NOMO-1 treated with dmso at 0.1 percent for 144 hours (cell line): ENCODE measurements around the gene SCYL3.
A peak's percentile ranks its signal among the peaks of the same experiment; 100 is the strongest.
"Not testable (repeated sequence)": the region's sequence is repeated elsewhere in the genome, so short reads cannot be mapped to it uniquely, and the experiment has no call there.

Experiments
- DNase-seq: peaks from one replicate; lab custom pipeline; 2025; ENCODE audit not compliant: unreplicated experiment; lab: John Stamatoyannopoulos, UW

SCYL3 gene, protein sequence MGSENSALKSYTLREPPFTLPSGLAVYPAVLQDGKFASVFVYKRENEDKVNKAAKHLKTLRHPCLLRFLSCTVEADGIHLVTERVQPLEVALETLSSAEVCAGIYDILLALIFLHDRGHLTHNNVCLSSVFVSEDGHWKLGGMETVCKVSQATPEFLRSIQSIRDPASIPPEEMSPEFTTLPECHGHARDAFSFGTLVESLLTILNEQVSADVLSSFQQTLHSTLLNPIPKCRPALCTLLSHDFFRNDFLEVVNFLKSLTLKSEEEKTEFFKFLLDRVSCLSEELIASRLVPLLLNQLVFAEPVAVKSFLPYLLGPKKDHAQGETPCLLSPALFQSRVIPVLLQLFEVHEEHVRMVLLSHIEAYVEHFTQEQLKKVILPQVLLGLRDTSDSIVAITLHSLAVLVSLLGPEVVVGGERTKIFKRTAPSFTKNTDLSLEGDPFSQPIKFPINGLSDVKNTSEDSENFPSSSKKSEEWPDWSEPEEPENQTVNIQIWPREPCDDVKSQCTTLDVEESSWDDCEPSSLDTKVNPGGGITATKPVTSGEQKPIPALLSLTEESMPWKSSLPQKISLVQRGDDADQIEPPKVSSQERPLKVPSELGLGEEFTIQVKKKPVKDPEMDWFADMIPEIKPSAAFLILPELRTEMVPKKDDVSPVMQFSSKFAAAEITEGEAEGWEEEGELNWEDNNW

DNA sequence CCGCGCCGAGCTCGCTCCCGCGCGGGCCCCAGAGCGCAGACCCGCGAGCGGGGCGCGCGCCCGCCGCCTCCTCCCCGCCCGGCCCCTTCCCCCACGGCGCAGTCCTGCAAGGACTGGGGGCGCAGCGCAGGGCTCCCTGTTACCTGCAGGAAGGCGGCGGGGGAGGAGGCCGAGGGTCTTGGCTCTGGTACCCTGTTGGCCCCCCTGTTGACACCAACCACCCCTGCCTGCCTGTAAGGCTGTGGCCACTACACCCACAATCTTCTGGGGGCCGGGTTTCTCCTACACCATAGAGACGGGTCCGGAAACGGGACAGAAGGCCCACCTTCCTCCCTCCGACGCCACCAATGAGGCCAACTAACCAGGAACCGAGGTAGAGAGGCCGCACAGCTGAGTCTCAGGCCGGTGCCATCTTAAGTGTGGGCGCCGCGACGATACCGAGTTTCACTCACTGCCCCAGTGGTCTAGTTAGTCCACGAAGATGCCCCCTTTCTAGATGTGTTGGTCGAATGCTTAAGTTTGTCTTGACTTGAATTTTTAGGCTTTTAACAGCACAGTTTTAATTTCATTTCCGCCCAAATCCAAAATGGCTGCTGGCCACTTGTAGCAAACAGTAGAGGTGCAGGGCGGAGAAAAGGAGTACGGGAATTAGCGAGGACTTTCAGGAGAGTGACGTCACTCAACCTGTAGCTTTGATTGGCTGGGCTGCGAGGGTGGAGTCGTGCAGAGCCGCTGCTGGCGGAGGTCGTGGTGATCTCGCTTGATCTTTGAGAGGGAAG lies at the start of gene SCYL3:
Gene SCYL3, minus strand, starts transcription at position 252 of the 779 bp plus-strand sequence. CDS start 5,056 bp downstream, outside the sequence.
- peak; percentile 94 for DNase-seq

DNA sequence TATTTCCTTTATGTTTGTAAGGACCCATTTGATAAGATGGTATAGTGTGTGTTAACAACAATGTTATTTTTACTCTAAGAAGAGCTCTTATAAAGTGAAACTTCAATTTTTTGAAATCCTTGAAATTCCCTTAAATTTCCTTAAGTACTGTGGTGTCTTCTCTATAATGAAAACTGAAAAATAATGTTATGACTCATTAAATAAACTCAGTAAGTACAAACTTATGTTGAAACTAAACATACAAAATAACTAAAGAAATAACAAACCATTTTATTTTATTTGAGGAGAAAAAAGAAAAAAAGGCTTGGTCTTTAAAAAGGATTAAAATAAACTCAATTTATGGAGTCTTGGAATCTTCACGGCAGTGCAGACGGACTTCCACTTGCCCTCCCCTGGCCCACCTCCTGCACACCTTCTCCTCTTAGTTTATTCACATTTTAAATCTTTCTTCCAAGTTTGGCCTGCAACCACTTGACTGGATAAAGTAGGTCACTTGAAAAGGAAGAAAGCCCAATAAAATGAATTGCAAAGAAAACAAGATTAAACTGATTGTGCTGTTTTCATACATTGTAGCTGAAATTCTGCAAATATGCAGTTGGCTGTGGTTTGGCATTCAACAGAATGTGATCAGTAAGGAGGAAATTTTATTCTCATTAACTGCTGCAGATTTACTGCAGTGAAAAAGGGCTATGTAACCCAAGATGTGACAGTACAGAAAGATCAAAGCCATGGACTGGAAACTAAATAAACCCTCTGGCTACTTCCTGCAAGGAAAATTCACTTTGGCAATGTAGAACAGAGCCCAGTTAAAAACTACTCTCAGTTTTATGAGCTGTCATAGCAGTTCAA lies 48.5 kb upstream of the SCYL3 start:
- DNase-seq: no peak

- DNase-seq: no peak
Observed at GRCh38 chr1:169933984-169934725, 40.5 kb upstream of the SCYL3 start.

GRCh38 chr1:169931795-169932231 lies 38.1 kb upstream of the SCYL3 start:
- DNase-seq: no peak

- no peak for DNase-seq
Observed at GRCh38 chr1:169929210-169929526, 35.5 kb upstream of the SCYL3 start.

DNA sequence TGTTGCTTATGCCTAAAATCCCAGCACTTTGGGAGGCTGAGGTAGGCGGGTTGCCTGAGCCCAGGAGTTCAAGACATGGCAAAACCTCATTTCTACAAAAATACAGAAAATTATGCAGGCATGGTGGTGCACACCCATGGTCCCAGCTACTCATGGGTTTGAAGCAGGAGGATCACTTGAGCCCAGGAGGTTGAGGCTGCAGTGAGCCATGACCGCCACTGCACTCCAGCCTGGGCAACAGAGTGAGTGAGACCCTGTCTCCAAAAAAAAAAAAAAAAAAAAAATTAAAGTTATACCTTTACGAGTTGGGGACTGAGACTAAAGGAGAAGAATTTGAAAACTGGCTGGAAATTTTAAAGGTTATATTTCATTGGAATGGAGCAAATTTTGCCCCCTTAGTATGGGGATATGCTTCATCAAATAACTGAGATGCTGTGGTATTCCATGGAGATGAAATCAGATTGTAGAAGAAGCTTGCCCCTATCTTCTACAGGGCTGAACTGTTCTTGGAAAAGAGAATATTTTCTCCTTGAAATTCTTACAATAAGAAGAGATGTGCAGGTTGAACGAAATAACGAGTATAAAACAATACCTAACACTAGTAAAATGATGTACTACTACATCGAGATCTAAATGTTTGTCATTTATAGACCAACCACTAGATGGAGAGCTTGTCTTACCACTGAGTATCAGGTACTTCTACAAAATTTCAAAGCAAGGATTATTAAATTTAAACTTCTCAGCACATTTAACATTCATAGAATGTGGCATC lies 34.9 kb upstream of the SCYL3 start:
- DNase-seq: peak; percentile 6

GRCh38 chr1:169925505-169926482 lies 32.1 kb upstream of the SCYL3 start:
- DNase-seq: no peak

DNA sequence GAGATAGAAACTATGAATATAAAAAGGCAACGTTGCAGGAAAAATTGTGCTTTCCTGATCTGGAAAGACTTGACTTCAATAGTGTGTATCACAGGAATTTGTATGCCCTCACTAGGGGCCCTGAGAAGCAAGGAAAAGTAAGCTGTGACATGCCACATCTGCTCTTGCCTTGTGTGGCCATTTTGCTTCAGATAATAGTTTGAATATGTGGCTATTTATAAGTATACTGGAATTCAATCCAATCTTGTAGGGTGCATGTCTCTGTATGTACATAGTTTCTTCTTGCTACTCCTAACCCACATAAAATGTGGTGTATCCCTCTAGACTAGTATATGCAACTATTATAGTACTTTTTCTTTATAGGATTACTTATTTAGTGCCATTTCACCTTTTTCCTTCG lies 31.1 kb upstream of the SCYL3 start:
- DNase-seq: no peak

- DNase-seq: no peak
Observed at GRCh38 chr1:169924063-169924462, 30.4 kb upstream of the SCYL3 start.

DNA sequence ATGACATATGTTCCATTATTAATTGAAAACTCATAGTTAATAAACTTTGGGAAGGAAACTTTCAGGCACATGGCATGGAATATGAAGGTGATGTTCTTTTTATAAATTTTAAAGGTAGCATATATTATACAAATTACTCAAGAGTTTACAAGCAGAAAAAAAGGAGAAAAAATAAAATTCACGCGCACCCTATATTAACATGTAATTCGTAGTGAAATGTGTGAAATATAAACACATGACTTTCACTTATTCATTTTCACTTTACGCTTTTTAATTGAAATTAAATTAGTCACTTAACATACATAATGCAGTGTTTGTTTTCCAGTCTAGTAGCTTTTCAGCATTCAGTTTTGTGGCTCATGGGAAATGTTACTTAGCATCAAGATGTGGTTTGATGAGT lies 27.4 kb upstream of the SCYL3 start:
- no peak for DNase-seq

DNA sequence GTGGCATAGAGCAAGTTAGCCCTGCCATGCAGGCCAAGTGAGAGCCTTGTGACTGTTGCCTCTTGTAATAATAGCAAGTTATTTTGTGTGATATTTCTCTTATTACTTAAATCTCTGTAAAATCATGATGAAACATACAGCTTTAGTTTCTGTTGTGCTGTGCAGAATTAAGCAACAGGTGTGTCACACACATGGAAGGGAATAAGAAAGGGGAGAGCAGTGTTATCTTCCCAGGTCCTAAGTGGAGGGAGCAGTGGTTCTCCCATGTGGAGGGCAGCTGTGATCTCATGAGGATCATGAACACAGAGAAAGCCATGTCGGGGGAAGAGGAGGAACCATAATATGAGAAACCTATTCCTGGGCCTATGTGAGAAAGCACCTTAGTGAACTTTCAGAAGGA lies 25.2 kb upstream of the SCYL3 start:
- no peak for DNase-seq

DNA sequence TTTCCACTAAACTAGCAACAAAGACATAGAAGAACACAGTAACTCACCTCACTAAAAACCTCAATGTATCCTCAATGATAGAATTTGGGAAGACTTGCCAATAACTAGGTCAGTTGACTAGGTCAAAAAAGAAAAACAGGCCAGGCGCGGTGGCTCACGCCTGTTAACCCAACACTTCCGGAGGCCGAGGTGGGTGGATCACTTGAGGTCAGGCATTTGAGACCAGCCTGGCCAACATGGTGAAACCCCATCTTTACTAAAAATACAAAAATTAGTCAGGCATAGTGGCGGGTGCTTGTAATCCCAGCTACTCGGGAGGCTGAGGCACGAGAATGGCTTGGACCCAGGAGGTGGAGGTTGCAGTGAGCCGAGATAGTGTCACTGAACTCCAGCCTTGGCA lies 24.5 kb upstream of the SCYL3 start:
- DNase-seq: not testable (repeated sequence)

DNA sequence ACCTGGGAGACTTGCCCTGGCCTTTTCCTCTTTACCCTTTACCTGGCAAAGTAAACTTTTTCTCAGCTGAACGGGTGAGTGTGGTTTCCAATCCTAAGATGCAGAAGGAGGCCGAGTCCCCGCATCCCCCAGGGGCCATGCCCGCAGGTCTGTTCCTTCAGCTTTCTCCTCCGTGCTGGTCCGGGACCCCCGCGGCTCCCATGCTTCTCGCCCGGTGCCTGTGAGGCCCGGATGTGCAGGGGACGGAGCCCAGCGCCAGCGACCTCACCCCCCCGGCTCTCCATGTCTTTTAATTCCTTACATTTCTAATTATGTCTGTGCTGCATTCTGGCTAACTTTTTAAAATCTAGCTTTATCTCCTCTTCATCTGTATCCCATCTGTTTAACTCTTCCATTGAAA lies 21.5 kb upstream of the SCYL3 start:
- no peak for DNase-seq

DNA sequence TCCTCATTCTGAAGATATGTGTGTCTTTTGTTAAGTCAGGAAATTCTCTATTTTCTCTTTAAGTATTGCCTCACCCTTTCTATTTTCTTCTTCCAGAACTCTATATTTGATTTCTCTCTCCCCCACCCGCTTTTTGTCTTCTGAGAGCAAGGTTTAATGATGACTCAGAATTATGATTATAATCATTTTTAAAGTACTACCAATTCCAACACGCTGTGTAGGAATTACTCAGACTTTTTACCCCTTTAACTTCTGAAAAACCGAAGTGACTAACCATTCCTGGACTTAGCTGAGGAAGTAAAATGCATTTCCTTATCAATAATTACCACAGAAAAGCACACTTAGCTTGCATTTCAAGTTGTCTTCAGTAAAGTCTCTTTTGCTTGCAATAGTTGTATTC lies 20.8 kb upstream of the SCYL3 start:
- DNase-seq: no peak

- no peak for DNase-seq
Observed at GRCh38 chr1:169909499-169909898, 15.8 kb upstream of the SCYL3 start.

DNA sequence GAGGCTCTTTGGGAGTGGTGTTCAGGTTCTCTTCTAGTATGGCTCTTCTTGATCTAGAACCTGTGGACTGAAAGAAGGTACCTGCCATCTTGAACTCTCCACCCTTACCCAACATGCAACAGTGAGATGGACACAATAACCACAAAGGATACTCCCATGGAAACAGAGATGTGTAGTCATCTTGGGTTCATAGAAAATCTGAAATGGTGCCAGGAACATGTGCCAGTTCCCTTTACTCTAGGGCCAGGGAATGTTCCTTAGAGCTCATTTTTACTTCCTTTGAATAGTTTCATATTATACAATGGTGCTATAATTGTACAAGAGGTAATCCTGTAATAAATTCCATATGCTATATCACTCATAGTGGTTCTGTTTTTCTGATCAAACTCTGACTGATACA lies 13.2 kb upstream of the SCYL3 start:
- no peak for DNase-seq

DNA sequence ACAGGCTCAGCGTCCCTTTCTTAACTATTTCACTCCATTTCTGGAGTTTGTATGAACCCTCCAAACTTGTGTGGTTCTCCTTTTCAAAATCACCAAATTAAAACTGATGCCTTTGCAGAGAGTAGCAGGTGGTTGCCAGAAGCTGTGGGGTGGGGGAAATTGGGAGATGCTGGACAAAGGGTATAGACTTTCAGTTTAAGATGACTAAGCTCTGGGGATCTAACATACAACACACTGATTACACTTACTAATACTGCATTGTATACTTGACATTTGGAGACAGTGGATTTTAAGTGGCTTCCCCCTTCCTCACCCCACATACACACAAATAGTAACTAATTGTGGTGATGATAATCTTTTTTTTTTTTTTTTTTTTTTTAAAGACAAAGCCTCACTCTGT lies 11.1 kb upstream of the SCYL3 start:
- no peak for DNase-seq

GRCh38 chr1:169902751-169903150 lies 9.1 kb upstream of the SCYL3 start:
- no peak for DNase-seq
